Smooth muscle cell (in vitro differentiated cells): ENCODE data around the gene FKBP1A. TPM values are rescaled to one million over a fixed set of nuclear protein-coding genes. Genes with fewer than 3 reads are reported as not detected.

ENCODE experiments used
- DNase-seq: peaks from one replicate; lab custom pipeline; 2025; ENCODE audit not compliant: unreplicated experiment; lab: John Stamatoyannopoulos, UW
- H2AFZ ChIP-seq: fragments of 200-600 bp; sonication (generic); 2 replicates; pipeline ENCODE4 v1.6.0; 2016; ENCODE audit warnings: antibody characterized with exemption, low read depth, mild to moderate bottlenecking
- H3F3A ChIP-seq: fragments of 200-600 bp; sonication (generic); 2 replicates; pipeline ENCODE4 v1.6.0; 2017; ENCODE audit warnings: antibody characterized with exemption, low read depth
- H3K27ac ChIP-seq: fragments of 200-600 bp; sonication (generic); 2 replicates; pipeline ENCODE4 v1.5.1; 2016; ENCODE audit warnings: low read depth, mild to moderate bottlenecking
- H3K27me3 ChIP-seq: fragments of 200-600 bp; sonication (generic); 2 replicates; pipeline ENCODE4 v1.6.1; 2016; ENCODE audit warnings: low read depth, mild to moderate bottlenecking
- H3K36me3 ChIP-seq: fragments of 200-600 bp; sonication (generic); 2 replicates; pipeline ENCODE4 v1.5.1; 2016; ENCODE audit warnings: low read depth
- H3K4me1 ChIP-seq: fragments of 200-600 bp; sonication (generic); 2 replicates; pipeline ENCODE4 v1.5.1; 2016; ENCODE audit warnings: low read depth
- H3K4me2 ChIP-seq: fragments of 200-600 bp; sonication (generic); 2 replicates; pipeline ENCODE4 v1.6.0; 2016; ENCODE audit warnings: mild to moderate bottlenecking
- H3K4me3 ChIP-seq: fragments of 200-600 bp; sonication (generic); 2 replicates; pipeline ENCODE4 v1.5.1; 2016; ENCODE audit warnings: mild to moderate bottlenecking
- H3K79me2 ChIP-seq: fragments of 200-600 bp; sonication (generic); 2 replicates; pipeline ENCODE4 v1.6.0; 2016; ENCODE audit warnings: low read depth, mild to moderate bottlenecking
- H3K9ac ChIP-seq: fragments of 200-600 bp; sonication (generic); 2 replicates; pipeline ENCODE4 v1.6.0; 2016; ENCODE audit warnings: low read depth
- H3K9me3 ChIP-seq: fragments of 200-600 bp; sonication (generic); replicated peaks from 2 replicates; pipeline ENCODE4 v1.5.1; 2016; ENCODE audit warnings: low read depth
- H4K20me1 ChIP-seq: fragments of 200-600 bp; sonication (generic); 2 replicates; pipeline ENCODE4 v1.6.0; 2016; ENCODE audit warnings: low read depth
- CTCF ChIP-seq: fragments of 200-600 bp; sonication (generic); IDR thresholded peaks from 2 replicates; pipeline ENCODE4 v1.5.1; 2017; ENCODE audit warnings: borderline replicate concordance, mild to moderate bottlenecking, antibody characterized with exemption; ENCODE audit not compliant: insufficient read depth, poor library complexity, severe bottlenecking
- WGBS: methylation state at CpG from one replicate; pipeline ENCODE4 v1.1.7; 2016; ENCODE audit warnings: low lambda C conversion rate; 5-methylcytosine and 5-hydroxymethylcytosine counted together
- polyA plus RNA-seq: library from polyadenylated mRNA; unstranded; fragments of >200 nt; fragmentation: Nextera tagmentation; extraction: Ambion mirVana; gene quantifications from 2 replicates; pipeline ENCODE4 v1.2.1, GENCODE V29; 2016
- total RNA-seq: library from RNA; depleted of rRNA; stranded (reverse); fragments of >200 nt; gene quantifications from 2 replicates; pipeline ENCODE4 v1.2.3, GENCODE V29; 2014

FKBP1A gene
- total and polyA plus RNA-seq, 2 experiments from 2014 or later = 163 to 184 TPM

DNA sequence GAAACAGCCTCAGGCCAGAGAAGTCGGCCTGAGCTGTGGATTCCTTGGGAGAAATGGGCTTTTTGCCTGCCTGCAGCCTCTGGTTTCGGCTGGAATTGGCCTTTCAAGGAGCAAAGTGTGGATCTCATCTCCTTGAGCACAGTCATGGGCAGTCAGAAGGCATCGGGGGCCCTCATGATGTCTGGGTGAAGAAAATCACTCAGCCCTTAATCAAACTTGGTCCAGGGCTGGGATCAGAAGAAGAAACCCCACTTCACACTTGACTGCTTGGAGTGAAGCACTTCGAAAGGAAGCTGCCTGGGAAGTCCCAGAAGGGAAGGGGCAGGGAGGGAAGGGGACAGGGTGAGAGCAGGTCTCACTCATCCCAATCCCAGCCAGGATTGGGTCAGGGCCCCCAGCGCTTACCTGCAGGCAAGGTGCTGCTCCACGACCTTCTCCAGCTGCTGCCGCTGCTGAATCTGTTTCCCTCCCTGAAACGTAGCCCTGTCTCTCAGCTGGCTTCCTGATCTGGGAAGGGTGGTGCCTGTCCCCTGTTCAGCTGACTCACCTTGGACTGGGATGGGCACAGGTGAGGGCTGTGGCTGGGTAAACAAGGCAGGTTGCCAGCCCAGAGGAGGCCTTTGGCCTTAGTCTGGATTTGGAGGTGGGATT, 64.0 kb downstream of the FKBP1A start, which contains the start of gene SDCBP2:
TSS of gene SDCBP2 (minus strand) at position 460 of the 651 bp plus-strand sequence. CDS start 8,723 bp downstream, outside the sequence.
- peaks cover 6% of the 10 kb centered on the region for H3F3A ChIP-seq
- no peak within 1 kb of the TSS for H2AFZ ChIP-seq
- no peaks in the 10 kb centered on the region for H3K27me3 ChIP-seq
- peak within 1 kb of the TSS; percentile 100 for H3K27ac ChIP-seq
- peaks cover 21% of the 10 kb centered on the region for H3K4me1 ChIP-seq
- no peaks in the 10 kb centered on the region for H3K36me3 ChIP-seq
- H3K4me3 ChIP-seq = peak within 1 kb of the TSS; percentile 16
- H3K9ac ChIP-seq = peak within 1 kb of the TSS; percentile 53
- WGBS = 89% methylated on average over 8 of the region's 8 CpGs
- peaks cover 34% of the 10 kb centered on the region for H4K20me1 ChIP-seq
- TF ChIP-seq CTCF = no peak
- H3K9me3 ChIP-seq = no peaks in the 10 kb centered on the region
- peaks cover 44% of the 10 kb centered on the region for H3K79me2 ChIP-seq
- DNase-seq = no peak
- peak within 1 kb of the TSS; percentile 70 for H3K4me2 ChIP-seq

- Histone ChIP-seq H3K36me3 (no peaks in the 10 kb centered on the region), H3K27me3 (no peaks in the 10 kb centered on the region), H3K9me3 (no peaks in the 10 kb centered on the region), H3K4me3 (peak overlapping the region; percentile 18), H4K20me1 (peaks cover 27% of the 10 kb centered on the region), H3K4me1 (peaks cover 21% of the 10 kb centered on the region), H3K4me2 (peak overlapping the region; percentile 70), H3K27ac (peak overlapping the region; percentile 100), H3F3A (peaks cover 6% of the 10 kb centered on the region), H3K79me2 (peaks cover 44% of the 10 kb centered on the region), H2AFZ (no peak overlapping the region), H3K9ac (peak overlapping the region; percentile 53)
- DNase-seq = no peak
- 92% methylated on average over 7 of the region's 7 CpGs for WGBS
- TF ChIP-seq CTCF = no peak
These were observed 64.8 kb downstream of the FKBP1A start for GRCh38 chr20:1327827-1328679.

DNA sequence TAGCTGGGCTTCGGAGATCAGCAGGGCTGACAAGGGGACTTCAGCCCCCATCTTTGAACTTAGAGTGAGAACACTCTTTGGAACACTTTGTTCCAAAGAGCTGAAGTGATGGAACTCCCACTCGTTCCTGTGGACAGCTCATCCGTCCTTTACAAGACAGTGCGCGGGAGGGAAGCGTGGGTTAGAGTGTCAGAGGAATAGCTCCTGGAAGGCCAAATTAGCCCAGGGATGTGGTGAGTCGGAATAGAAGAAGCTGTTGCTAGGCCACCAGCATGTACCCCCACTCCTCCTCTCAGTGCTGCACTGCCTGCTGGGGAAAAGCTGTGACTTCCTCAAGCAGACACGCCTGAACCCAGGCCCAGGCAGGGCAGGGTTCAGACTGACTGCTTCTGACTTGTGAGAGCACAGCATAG, 65.6 kb downstream of the FKBP1A start:
- no peak for DNase-seq

More for the DNA sequence above, 65.6 kb downstream of the FKBP1A start:
- no peak overlapping the region for H2AFZ ChIP-seq
- H3F3A ChIP-seq = peaks cover 6% of the 10 kb centered on the region
- no peak for TF ChIP-seq CTCF
- H3K9ac ChIP-seq = peak overlapping the region; percentile 100
- no peaks in the 10 kb centered on the region for H3K36me3 ChIP-seq
- no peak overlapping the region for H3K4me3 ChIP-seq
- no peaks in the 10 kb centered on the region for H3K9me3 ChIP-seq
- H3K4me1 ChIP-seq = peaks cover 21% of the 10 kb centered on the region
- H3K4me2 ChIP-seq = peak overlapping the region; percentile 97
- peak overlapping the region; percentile 100 for H3K27ac ChIP-seq
- peaks cover 27% of the 10 kb centered on the region for H4K20me1 ChIP-seq
- WGBS = 32% methylated on average over 8 of the region's 8 CpGs
- H3K27me3 ChIP-seq = no peaks in the 10 kb centered on the region
- H3K79me2 ChIP-seq = peaks cover 44% of the 10 kb centered on the region
